Measurements from ENCODE around the gene MTMR1.

DNA sequence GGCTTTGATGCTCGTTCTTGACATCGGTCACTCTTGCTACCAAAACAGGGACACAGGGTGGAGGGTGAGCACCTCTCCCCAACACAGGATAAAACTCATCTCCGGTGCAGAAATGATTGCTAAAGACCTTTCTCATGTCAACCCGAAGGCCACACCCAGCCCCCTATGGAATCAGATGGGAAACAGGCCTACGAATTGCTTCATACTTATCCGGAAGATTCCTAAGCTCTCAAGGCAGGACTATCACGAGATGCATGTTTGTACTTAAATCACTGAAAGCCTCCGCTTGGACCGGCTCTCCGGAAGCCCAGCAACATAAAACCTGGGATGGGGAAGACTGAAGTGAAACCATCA lies 74.9 kb downstream of the MTMR1 start:
- TF ChIP-seq, protein P1, sequence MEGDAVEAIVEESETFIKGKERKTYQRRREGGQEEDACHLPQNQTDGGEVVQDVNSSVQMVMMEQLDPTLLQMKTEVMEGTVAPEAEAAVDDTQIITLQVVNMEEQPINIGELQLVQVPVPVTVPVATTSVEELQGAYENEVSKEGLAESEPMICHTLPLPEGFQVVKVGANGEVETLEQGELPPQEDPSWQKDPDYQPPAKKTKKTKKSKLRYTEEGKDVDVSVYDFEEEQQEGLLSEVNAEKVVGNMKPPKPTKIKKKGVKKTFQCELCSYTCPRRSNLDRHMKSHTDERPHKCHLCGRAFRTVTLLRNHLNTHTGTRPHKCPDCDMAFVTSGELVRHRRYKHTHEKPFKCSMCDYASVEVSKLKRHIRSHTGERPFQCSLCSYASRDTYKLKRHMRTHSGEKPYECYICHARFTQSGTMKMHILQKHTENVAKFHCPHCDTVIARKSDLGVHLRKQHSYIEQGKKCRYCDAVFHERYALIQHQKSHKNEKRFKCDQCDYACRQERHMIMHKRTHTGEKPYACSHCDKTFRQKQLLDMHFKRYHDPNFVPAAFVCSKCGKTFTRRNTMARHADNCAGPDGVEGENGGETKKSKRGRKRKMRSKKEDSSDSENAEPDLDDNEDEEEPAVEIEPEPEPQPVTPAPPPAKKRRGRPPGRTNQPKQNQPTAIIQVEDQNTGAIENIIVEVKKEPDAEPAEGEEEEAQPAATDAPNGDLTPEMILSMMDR (IDR thresholded peaks at IDR 0.05) = no peak
- no peak for TF ChIP-seq EZH2 (IDR thresholded peaks at IDR 0.05; ENCODE audit: borderline replicate concordance, insufficient read depth, low read depth, low read length, poor library complexity, severe bottlenecking)
